HCT116 (cell line): ENCODE measurements around the gene WWOX.

ENCODE experiments used
- CEBPB ChIP-seq: IDR thresholded peaks from 2 replicates; pipeline ENCODE4 v1.6.1; 2012; ENCODE audit warnings: low read depth
- EZH2 ChIP-seq: fragments of 200-600 bp; sonication (generic); IDR thresholded peaks from 2 replicates; pipeline ENCODE4 v1.6.1; 2017; ENCODE audit warnings: antibody characterized with exemption, mixed run types
- EZH2phosphoT487 ChIP-seq: fragments of 200-600 bp; IDR thresholded peaks from 2 replicates; pipeline ENCODE4 v1.6.1; 2018; ENCODE audit warnings: antibody characterized with exemption, borderline replicate concordance
- JUND ChIP-seq: IDR thresholded peaks from 2 replicates; pipeline ENCODE4 v1.6.1; 2012
- POLR2A ChIP-seq: IDR thresholded peaks from 2 replicates; pipeline ENCODE4 v1.7.0; 2011; ENCODE audit warnings: borderline replicate concordance; ENCODE audit not compliant: insufficient read depth, insufficient read length; ENCODE audit errors: extremely low read depth
- POLR2AphosphoS5 ChIP-seq: IDR thresholded peaks from 2 replicates; pipeline ENCODE4 v1.6.1; 2011; ENCODE audit warnings: mild to moderate bottlenecking, low read depth, low read length, moderate library complexity
- TF ChIP-seq, protein P1 (sequence below), 3 experiments: fragments of 200-600 bp in 1 of 3; sonication (generic) in 1 of 3; IDR thresholded peaks in 2 of 3; conservative IDR thresholded peaks in 1 of 3; 2 replicates each; pipeline ENCODE4 v1.5.1; 2012 to 2017; ENCODE audit warnings: low read depth in 2 of 3, low read length in 2 of 3, antibody characterized with exemption in 1 of 3, borderline replicate concordance in 1 of 3, control low read depth in 1 of 3, mild to moderate bottlenecking in 1 of 3, mixed read lengths in 1 of 3, mixed run types in 1 of 3, moderate library complexity in 1 of 3; ENCODE audit not compliant: insufficient read depth in 1 of 3

DNA sequence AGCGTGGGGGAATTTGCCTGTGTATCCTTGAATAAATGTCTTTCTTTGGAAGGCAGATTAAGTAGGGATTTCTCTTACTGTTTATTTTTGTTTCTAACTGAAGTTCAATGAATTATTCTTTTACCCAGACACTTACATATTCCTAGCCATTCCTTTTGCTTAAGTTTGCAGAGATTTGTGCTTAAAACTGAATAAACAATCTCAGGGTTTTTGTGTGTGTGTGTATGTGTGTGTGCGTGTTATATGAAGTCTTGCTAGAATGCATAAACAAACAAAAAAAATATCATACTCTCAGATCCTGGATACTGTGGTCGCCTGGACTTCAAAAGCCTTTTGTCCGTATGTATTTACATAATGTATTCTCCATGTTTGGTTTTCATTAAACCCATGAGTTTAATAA lies 828.3 kb downstream of the WWOX start:
- TF ChIP-seq, protein P1, sequence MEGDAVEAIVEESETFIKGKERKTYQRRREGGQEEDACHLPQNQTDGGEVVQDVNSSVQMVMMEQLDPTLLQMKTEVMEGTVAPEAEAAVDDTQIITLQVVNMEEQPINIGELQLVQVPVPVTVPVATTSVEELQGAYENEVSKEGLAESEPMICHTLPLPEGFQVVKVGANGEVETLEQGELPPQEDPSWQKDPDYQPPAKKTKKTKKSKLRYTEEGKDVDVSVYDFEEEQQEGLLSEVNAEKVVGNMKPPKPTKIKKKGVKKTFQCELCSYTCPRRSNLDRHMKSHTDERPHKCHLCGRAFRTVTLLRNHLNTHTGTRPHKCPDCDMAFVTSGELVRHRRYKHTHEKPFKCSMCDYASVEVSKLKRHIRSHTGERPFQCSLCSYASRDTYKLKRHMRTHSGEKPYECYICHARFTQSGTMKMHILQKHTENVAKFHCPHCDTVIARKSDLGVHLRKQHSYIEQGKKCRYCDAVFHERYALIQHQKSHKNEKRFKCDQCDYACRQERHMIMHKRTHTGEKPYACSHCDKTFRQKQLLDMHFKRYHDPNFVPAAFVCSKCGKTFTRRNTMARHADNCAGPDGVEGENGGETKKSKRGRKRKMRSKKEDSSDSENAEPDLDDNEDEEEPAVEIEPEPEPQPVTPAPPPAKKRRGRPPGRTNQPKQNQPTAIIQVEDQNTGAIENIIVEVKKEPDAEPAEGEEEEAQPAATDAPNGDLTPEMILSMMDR (IDR thresholded peaks at IDR 0.05 in 2 of 3, conservative IDR thresholded peaks at IDR 0.05 in 1 of 3; ENCODE audit: borderline replicate concordance in 1 of 3, insufficient read depth in 1 of 3, low read depth in 2 of 3, low read length in 2 of 3): no peak
- TF ChIP-seq EZH2 (no peak), EZH2phosphoT487 (no peak), POLR2AphosphoS5 (no peak), POLR2A (no peak), CEBPB (no peak), JUND (no peak)
